ENCODE data around the gene SLC17A7.

Gene SLC17A7

DNA sequence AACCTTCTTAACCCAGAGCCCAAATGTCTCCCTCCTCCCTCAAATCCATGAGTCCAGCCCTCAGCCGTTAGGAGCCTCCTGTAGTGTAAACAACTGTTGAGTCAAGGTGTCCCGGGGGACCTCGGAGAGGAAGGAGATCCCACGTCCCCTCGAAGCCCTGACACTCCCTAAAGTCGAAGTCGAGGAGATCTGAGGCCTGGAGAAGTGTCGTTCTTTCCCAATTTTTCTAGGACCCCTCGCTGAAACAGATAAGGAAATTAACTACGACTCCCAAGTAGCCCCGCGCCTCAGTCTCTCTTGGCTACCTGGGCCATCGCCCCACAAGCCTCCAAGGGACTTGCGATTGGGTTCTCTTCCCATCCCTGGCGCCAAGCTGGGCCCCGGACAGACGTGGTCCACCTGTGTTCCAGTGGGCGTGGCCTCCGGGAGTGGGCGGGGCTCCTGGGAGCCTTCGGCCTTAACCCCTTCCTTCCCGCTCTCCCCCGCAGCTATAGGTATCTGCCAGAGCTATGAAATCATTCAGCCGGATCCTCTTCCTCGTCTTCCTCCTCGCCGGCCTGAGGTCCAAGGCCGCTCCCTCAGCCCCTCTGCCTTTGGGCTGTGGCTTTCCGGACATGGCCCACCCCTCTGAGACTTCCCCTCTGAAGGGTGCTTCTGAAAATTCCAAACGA lies 15.3 kb downstream of the SLC17A7 start:
- no peak for DNase-seq

DNA sequence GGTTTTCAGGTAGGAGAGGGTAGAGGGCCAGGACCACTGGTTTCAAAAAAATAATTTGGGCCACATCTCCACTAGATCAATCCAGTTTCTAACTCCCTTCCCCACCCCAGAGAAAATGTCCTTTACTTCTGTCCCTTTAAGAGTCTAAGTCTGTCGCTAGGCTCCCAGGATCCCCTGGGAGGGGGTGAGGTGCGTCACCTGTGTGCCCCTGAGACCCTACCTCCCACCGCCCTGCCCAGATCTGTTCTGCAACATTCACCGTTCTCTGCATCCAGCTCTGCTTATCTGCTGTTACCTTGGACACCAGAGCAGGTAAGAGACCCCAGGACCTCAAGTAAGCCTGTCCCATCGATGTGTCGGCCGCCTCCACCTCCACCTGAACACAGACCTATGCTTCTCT lies 16.1 kb downstream of the SLC17A7 start, which contains the start of gene GFY:
GFY (plus strand) TSS at position 211 of the 400 bp plus-strand sequence. CDS start 1,043 bp downstream, outside the sequence.
- DNase-seq = no peak

DNA sequence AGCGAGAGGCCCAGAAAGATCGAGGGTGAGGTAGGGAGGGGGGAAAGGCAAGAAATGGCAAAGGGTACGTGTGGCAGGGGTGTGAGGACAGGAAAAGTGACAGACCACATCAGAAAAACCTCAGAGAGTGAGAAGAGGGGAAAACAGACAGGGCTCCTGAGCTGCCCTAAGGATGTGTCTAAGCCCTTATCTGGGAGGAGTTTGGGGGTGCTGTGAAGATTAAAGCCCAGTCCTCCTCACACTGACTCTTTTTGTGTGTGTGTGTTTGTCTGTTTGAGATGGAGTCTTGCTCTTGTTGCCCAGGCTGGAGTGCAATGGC lies 17.4 kb downstream of the SLC17A7 start:
- DNase-seq = no peak

DNA sequence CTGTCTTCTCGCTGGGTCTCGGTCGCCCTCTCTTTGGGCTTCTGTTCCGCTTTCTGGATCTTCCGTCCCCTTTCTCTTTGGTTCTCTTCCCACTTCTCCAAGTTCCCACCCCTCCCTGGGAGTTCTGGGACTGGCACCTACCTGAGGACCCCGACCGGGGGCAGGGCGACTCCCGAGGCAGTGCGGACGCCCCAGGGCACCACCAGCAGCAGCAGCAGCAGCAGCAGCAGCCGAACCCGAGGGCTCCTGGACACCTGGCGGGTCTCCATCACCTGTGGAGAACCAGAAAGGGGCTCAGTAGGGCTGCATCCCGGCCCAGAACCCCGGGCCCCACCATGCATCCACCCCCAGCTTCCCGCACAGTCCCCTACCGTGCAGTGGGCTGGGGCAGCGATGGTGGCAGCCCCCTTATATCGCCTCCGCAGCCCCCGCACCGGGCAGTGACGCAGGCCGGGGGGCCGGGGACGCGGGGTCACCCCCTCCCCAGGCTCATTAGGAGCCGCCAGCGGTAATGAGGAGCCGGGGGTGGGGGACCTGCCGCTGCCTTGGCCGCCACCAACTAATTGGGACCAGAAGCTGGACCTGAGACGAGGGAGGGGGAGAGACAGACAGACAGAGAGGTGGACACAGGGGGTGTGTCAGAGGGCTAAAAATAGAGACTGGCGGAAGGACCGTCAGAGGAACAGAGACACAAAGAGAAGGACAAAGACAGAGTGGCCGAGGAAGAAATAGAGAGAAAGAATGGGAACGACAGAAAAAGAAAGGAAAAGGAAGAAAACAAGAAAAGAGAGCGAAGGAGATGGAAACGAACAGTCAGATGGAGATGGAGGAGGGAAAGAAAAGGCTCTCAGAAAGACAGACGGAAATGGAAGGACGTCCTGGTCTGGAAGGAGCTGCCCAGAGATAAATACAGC lies 18.0 kb downstream of the SLC17A7 start, which contains the start of gene PTH2:
PTH2 (minus strand) TSS at position 371 of the 914 bp plus-strand sequence; CDS start at position 269, 102 bp downstream.
- DNase-seq = no peak

DNA sequence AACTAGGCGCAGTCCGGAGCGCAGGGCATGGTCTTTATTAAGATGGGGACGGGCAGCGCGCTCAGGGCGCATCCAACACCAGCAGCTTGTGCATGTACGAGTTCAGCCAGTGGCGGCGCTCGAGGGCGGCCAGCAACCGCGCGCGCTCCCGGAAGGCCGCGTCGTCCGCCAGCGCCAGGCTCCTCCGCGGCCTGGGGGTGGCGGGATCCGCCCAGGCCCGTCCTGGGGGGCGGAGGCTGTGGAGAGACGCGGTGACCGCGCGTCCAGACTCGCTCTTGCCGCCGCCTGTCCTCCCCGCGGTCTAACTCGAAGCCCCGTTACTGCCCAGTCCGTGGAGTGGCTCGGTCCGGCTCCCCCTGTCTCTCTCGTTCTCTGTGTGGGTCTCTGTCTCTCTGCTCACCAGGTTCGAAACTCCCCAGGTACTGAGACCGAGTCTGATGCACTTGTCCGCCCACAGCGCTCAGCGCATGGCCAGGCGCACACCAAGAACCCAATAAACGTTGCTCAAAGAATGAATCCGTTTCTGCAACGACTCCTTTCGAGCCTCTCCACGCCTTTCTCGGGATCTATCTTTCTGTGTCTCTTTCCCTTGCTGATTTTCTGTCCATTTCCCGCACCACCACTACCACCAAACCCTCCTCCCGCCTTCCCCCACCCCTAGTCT lies 18.8 kb downstream of the SLC17A7 start:
- no peak for DNase-seq

DNA sequence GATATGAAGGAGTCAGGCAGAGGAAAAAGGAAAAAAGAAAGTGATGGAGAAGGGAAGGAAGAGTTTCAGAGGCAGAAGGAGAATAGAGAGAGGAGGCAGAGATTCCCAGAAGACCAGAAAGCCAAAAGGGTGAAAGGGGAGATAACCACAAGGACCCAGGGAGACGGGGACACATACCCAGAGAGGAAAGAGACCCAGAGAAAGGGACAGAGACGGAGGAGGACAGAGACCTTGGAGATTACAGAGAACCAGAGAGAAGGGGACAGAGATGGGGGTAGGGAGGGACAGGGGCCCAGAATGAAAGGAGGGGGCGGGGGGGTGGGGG lies 19.5 kb downstream of the SLC17A7 start:
- no peak for DNase-seq

DNA sequence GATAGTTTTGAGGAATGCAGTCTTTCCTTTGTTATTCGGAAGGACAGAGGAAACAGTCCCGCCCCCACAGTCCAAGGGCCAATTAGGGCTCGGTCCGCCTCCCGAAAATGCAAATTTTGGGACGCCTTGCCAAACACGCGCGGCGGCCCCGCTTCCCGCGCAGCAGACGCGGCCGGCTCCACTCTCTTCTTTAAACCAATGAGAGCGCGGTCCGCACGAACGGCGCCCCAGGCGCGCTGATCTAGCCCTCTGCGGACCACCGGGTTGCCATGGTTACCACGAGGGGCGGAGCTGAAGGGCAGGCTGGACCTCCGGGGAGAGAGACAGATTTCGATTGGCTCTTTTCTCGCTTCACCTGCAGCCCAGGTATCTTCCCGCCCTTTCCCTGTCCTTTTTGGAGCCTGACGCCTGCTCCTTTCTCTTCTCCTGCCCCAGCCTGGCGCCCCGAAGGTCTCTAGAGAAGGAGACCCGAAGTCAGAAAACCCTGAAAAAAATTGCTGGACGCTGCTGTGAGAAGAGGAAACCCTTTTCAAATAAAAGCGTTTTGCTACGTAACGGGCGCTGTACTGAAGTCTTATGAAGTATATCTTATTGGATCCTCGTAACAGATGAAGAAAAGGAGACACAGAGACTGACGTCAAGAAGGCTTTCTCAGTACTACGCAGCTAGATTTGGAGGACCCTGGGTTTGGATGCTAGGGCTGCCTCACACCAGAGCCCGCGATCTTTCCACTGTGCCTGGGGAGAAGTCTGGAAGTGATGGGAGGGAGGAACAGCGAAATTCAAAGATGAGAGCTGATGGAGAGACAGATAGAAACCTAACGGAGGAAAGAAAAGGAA lies 20.1 kb downstream of the SLC17A7 start:
- no peak for DNase-seq

DNA sequence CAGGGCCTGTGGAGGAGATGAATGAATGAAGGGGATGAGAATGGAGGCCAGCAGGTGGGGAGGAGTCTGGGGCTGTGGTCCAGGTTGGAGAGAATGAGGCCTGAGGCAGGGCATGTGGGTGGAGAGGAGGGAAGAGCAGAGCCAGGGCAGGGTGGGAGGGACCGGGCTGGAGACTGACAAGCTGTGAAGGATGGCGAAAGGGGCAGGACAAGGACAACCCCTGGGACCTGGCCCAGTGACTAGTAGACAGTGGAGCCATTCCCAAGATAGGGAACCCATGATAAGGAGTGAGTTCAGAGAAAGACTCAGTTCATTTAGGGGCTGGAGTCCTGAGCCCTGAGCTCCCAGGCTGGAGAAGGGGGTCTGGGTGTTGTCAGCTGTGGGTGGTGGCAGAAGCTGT lies 21.1 kb downstream of the SLC17A7 start:
- DNase-seq = no peak

DNA sequence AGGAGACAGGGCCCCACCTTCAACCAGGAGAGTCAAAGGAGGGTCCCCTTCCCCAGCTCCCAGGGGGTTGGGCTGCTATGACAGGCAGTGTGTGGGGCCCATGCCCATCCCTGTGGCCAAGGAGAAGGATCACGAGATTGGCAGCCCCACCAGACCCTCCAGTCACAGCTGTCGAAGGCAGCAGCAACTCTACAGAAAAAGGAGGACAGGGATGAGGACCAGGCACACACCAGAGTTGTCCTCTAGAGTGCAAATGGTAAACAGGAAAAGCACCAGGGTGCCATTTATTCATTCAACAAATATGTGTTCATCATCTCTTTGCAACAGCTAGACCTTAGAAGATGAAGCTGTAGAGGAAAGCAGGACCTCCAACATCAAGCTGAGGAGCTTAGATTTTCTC lies 22.2 kb downstream of the SLC17A7 start:
- no peak for DNase-seq

DNA sequence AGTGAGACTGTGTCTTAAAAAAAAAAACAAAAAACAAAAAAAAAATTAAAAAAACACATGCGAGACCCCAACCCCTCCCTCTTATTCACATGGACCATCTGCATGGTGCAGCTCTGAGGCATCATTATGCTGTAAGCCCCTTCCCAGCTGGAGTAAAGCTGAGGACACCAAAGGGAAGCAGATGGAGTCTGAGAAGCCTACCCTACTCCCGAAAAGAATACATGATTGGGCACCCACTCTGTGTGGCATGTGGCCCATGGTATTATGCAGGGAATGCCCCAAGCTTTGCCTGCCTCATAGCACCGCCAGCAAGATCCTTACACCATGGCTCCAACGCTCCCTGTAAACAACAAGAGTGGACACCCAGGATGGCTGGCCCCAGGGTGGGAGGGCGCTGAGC lies 22.8 kb downstream of the SLC17A7 start:
- DNase-seq = no peak

DNA sequence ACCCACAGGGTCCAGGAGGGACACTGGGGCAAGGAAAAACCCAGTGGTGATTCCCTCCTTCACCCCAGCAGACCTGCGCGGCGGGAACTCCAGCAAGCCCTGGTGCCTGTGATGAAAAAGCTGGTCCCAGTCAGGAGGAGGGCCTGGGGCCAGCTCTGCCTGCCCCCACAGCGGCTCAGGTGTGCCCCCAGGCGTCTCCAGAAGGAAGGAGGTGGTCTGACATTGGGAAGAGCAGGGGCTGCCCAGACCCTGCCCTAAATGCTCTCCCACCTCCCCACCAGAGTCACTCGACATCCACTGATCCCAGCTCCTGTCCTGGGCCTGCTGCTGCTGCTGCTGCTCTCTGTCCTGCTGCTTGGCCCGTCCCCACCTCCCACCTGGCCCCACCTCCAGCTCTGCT lies 24.2 kb downstream of the SLC17A7 start:
- no peak for DNase-seq

DNA sequence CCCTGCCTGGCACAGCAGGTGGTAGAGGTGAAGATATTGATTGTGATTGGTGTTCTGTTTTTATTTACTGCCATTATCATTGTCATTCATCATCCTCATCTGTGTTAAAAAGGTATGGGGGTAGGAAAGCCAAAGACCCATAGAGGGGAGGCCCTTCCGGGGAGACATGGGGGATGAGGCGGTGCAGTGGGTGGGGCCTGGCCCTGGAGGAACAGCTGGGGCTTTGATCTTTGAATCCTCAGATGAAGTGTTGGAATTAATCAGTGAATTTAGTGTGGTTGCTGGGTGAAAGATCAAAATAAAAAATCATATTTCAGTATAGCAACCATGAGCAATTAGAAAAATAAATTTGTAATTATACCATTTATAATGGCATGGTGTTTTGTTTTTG lies 25.5 kb downstream of the SLC17A7 start:
- no peak for DNase-seq

DNA sequence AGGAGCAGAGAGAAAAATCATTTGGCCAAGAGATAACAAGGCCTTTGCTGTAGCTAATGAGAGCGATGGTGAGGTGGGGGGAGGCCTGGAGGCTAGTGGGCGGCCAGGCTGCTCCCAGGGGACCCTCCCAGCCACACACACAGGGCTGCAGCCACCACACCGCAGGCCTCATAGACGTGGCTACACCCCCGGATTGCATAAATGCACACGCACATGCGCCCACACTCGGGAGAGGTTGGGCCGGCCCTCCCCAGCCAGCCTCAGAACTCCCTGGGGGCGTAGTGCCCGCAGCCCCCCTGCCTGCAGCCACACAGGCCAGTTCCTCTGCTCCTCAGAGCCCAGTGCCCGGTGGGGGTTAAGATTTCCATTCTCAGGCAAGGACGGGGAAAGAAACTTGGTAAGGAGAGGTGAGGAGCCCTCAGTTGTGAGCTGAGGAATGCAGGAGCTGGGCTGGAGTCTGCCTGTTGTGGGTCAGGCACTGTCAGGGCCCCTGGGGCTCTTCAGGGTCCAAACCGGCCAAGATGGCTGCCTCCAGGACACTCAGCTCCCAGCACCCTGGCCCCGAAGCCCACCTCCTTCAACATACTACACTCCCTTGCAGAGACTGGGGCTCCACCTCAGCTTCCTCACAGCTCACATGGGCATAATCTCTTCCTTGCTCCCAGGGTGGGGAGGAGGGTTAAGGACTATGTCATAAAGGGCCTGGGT lies 26.1 kb downstream of the SLC17A7 start:
- DNase-seq = no peak

DNA sequence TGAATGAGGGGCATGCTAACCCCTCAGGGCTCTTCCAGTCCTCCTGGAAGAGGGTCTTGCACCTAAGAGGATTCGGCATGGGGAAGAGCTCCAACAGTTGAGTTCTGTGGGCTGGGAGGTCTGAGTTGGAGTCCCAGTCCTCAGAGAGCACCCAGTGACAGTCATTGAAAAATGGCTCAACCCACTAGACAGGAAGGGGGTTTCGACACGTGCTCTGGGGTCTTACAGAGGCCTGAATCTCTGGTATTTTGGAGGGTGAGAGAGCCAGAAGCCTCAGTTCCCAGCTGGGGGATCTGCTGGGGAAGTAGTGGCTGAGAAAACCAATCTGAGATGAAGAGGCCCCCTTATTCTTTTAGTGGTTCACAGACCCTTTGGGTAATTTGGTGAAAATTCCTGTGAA lies 27.1 kb downstream of the SLC17A7 start:
- no peak for DNase-seq

DNA sequence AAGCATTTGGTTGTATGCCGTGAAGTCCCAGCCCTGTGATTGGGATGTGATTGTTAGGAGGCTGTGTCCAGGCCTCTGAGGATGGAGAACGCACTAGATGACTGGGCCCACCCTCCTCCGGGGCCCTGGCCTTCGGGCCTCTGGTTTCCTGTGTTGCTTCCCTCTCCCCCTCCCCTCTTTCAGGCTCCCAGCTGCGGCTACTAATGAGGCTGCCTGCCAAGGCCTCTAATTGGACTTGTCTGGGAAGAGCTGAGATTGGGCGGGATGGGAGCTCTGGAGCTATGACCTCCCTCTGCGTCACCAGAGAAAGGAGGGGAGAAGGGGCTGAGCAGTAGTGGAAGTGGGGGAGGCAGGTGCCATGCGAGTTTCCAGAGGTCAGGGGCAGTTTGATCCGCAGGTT lies 28.0 kb downstream of the SLC17A7 start:
- no peak for DNase-seq

DNA sequence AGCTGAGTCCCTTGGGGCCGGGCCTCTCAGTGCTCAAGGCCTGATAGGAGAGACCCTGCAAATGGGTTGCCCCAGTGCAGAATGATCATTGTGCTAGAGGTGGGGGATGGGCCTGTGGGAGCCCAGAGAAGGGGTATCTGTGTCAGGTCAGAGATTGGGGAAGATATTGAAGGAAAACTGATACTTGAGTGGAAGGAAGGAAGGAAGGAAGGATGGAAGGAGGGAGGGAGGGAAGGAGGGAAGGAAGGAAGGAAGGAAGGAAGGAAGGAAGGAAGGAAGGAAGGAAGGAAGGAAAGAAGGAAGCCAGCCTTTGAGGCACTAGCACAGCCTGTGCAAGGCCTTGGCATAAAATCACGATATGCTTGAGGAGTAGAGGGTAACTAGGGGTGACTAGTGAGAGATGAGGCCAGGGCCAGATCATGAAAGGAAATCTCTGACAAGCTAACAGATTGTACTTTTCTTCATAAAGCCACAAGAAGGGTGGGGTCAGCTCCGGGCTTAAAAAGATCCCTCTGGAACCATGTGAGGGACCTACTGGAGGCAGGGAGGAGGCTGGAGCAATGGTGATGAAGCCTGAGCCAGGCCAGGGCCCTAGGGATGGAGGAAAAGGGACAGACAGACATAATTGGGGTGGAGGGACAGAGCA lies 29.5 kb downstream of the SLC17A7 start:
- no peak for DNase-seq

DNA sequence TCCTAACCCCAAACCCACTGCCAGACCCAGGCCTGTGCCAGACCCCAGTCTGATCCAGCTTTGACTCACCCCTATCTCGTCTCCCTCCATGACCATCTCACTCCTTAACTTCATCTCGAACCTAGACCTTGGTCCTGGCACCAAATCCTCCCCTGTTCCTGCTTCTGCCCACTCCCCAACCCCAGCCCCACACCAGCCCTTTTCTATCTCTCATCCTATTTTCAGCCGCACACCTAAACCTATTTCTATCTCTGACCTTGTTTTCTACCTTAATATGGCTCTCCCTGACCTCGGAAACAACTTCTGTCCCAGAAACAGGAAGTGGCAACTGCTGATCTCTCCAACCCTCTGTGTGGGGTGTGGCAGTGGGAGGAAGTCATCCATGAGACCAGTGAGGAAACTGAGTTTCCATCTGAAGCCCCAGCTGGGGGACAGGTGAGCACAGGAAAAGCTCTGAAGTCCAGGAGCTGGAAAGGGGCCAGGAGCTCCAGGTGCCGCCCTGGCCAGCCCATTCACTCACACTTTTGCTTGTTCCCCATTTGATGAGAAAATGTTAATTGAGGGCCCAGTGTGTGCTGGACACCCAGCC lies 31.8 kb downstream of the SLC17A7 start:
- no peak for DNase-seq

DNA sequence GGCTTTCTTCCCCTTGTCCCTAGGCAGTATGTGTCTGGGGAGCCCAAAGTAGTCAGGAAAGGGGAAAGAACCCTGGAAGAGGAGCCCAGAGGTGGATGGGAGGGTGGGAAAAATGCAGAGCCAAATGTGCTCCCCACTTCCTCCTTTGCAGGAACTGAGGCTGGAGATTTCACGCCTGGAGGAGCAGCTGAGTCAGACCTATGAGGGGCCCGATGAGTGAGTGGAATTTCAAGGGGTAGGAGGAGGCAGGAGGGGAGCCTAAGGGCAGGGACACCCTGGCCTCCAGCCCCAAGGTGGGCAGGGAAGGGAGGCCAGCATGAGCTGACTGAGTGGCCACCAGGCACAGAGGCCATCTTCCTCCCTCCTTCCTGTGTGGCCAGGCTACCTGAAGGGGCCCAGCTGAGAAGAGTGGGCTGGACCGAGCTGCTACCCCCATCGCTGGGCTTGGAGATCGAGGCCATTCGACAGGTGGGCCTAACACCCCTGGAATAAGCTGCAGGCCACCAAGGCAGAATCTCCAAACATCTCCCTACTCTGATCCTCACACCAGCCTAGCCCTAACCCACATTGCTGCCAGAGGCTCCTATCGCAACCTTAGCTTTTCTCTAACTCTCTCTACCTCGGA lies 32.4 kb downstream of the SLC17A7 start:
- DNase-seq = no peak

DNA sequence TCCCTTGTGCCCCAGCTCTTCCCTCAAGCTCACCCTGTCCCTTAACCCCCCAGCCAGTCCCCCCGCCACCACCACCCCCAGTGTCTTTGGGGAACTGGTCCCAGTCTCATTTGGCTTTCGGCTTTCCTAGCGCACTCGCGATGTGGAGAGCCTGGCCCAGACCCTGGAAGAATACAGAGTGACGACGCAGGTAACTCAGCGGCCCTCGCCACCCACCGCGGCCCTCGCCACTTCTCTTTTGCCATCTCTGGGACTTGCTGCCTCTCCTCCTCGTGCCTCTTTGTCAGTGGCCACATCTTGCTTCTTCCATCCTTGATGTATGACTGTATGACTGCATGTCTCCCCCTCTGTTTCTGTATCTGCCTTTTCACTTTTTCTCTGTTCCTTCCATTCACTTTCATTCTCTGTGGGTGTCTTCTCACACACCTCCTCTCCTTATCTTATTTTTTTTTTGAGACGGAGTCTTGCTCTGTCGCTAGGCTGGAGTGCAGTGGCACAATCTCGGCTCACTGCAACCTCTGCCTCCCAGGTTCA lies 33.8 kb downstream of the SLC17A7 start:
- no peak for DNase-seq

DNA sequence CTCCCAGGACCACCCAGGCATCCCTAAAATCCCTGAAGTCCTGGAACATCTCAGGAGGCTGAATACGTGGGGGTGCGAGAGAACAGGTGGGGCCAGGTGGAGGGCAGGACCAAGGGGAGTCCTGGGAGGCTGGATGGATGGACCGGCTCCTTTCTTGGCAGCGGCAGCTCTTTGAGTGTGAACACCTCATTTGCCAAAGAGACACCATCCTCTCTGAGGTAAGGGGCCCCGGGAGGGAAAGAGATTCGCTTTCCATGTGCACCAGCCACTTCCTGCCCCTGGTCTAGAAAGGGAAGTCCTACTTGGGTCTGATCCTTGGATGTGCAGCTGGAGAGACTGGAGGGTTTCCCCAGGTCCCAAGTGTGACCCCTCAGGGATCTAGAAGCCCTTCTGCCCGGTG lies 34.2 kb downstream of the SLC17A7 start:
- DNase-seq = no peak
